Measurements from ENCODE around the gene BCAS3. TPM values are rescaled to one million over a fixed set of nuclear protein-coding genes. Genes with fewer than 3 reads are reported as not detected.

BCAS3 gene
- total RNA-seq, 4 donors from 2014 or later = 41.0 to 81.4 (median 45.6) TPM

DNA sequence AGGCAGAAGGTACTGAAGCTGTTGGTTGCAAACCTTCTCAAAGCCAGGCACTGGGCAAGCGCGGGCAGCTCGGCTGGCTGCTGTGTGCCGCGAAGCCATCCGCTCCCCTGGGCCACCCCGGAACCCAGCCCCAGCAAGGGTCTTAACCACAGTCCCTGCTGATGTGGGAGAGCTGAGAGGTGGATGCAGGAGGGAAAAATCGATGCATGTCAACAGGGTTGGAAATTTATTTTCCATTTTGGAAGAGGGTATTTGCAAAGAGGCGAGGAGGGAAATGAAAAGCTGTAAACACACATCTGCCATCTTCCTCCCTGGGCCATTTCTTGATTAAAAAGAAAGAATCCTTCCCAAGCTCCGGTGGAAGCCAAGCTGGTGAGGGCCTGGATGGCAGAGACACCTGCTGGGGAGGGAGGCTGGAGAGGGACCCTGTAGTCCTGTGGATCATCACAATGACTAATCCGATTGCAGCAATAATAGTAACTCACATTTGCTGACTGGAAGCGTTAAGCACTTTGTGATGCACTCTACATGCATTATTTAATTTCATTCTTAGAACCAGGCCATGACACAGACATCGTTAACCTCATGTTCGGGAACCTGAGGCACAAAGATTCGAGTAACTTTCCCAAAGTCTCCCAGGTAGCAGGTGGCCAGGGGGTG, 708.1 kb downstream of the BCAS3 start:
- Histone ChIP-seq H3K36me3 (no peaks in the 10 kb centered on the region), H3K4me3 (no peak overlapping the region), H3K27me3 (no peaks in the 10 kb centered on the region), H3K4me1 (peaks cover 6% of the 10 kb centered on the region), H3K27ac (no peak overlapping the region), H3K9me3 (no peaks in the 10 kb centered on the region)
- WGBS = 94% methylated on average over 14 of the region's 15 CpGs
- DNase-seq (ENCODE audit: low spot score in 2 of 2) = no peak
- TF ChIP-seq EP300 (IDR thresholded peaks at IDR 0.05) (no peak), POLR2AphosphoS5 (IDR thresholded peaks at IDR 0.05) (no peak), POLR2A (IDR thresholded peaks at IDR 0.05) (no peak)
- TF ChIP-seq, protein P1, sequence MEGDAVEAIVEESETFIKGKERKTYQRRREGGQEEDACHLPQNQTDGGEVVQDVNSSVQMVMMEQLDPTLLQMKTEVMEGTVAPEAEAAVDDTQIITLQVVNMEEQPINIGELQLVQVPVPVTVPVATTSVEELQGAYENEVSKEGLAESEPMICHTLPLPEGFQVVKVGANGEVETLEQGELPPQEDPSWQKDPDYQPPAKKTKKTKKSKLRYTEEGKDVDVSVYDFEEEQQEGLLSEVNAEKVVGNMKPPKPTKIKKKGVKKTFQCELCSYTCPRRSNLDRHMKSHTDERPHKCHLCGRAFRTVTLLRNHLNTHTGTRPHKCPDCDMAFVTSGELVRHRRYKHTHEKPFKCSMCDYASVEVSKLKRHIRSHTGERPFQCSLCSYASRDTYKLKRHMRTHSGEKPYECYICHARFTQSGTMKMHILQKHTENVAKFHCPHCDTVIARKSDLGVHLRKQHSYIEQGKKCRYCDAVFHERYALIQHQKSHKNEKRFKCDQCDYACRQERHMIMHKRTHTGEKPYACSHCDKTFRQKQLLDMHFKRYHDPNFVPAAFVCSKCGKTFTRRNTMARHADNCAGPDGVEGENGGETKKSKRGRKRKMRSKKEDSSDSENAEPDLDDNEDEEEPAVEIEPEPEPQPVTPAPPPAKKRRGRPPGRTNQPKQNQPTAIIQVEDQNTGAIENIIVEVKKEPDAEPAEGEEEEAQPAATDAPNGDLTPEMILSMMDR (IDR thresholded peaks at IDR 0.05) = no peak

DNA sequence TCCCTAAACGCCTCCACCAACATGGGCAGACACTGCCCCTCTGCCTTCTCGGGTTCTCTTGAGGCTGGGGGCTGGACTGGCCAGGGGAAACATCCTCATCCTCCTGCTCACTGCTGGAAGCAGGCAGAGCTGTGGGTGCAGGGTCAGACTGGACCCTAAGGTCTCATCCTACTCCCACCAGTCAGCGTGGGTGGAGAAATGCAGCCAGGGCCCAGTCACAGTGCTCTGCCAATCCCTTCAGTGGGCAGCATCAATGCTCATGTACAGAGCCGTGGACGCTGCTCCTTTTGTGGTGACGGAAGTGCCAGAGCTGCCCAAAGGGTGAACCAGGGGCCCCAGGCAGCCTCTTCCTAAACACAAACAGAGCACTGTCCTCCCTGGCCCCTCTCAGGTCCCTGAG, 708.6 kb downstream of the BCAS3 start:
- H3K27me3 ChIP-seq = no peaks in the 10 kb centered on the region
- WGBS = 93% methylated on average over 6 of the region's 6 CpGs

DNA sequence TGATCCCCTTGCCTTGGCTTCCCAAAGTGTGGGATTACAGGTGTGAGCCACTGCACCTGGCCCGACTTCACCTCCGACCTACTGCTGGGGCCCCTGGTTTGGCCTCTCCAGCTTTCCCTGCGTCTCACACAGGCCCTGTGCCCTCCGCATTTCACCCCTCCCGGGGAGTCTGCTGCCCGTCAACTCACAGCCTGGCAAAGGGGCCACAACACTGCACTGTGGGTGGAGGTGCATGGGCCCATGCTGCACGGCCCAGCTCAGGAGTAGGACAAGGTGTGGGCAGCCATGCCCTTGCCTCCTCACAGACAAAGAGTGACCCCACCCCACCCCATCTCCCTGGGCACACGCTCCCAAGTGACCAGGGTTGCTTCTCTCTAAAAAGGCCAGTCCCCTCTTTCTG, 709.4 kb downstream of the BCAS3 start:
- Histone ChIP-seq H3K36me3 (no peaks in the 10 kb centered on the region), H3K4me3 (no peak overlapping the region), H3K27me3 (no peaks in the 10 kb centered on the region), H3K27ac (no peak overlapping the region), H3K4me1 (peaks cover 6% of the 10 kb centered on the region), H3K9me3 (no peaks in the 10 kb centered on the region)
- no peak for DNase-seq (ENCODE audit: low spot score in 2 of 2)
- WGBS = 100% methylated on average over 7 of the region's 8 CpGs
- TF ChIP-seq EP300 (IDR thresholded peaks at IDR 0.05) (no peak), POLR2AphosphoS5 (IDR thresholded peaks at IDR 0.05) (no peak), POLR2A (IDR thresholded peaks at IDR 0.05) (no peak)
- TF ChIP-seq, protein P1 (IDR thresholded peaks at IDR 0.05) = no peak

More for the DNA sequence above, 708.6 kb downstream of the BCAS3 start:
- DNase-seq (ENCODE audit: low spot score in 2 of 2) = no peak
- H3K9me3 ChIP-seq = no peaks in the 10 kb centered on the region
- H3K4me3 ChIP-seq = no peak overlapping the region
- TF ChIP-seq POLR2AphosphoS5 (IDR thresholded peaks at IDR 0.05) = no peak
- TF ChIP-seq, protein P1 (IDR thresholded peaks at IDR 0.05) = no peak
- TF ChIP-seq EP300 (IDR thresholded peaks at IDR 0.05) = no peak
- H3K4me1 ChIP-seq = peaks cover 6% of the 10 kb centered on the region
- no peak overlapping the region for H3K27ac ChIP-seq
- no peaks in the 10 kb centered on the region for H3K36me3 ChIP-seq

DNA sequence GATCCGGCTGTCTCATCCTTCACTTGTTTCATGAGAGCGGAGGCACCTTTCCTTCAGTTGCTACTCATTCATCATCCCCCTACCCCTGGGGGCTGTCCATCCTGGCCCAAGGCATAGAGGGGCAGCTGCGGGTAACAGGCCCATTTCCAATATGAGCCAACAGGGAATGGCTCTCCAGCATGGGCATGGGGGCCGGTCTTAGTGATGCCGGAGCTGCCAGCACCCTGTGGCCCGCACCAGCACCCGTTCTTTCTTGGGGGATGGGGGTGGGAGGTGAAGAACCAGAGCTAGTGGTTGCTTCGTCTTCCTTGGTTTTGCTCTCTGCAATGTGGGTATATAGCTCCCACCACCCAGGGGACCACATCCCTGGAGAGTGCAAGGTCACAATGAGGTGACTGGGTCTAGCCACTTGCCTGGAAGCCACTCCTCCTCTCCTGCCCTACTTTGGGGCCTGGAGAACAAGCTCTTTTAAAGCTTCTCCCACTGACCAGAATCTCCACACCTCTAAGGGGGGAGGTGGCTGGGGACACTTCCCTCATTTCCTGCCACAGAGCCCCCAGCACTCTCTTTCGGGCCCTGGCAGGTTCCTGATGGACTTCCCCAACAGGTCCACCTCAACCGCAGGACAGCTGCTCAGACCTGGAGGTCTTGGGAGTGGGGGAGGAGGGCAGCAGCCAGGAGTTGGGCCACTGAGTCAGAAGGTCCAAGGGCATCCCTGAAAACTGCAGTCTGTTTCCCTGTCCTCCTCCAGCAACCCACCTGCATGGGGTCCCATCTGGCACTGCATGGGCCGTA, 710.1 kb downstream of the BCAS3 start:
- Histone ChIP-seq H3K27me3 (no peaks in the 10 kb centered on the region), H3K36me3 (no peaks in the 10 kb centered on the region), H3K4me3 (no peak overlapping the region), H3K27ac (no peak overlapping the region), H3K4me1 (peaks cover 6% of the 10 kb centered on the region), H3K9me3 (no peaks in the 10 kb centered on the region)
- TF ChIP-seq, protein P1 (IDR thresholded peaks at IDR 0.05) = no peak
- TF ChIP-seq EP300 (IDR thresholded peaks at IDR 0.05) (no peak), POLR2A (IDR thresholded peaks at IDR 0.05) (no peak), POLR2AphosphoS5 (IDR thresholded peaks at IDR 0.05) (no peak)
- WGBS = 88% methylated on average over 10 of the region's 11 CpGs
- DNase-seq (ENCODE audit: low spot score in 2 of 2) = no peak
